ENCODE results near the gene NUDT3.

Gene NUDT3

GRCh38 chr6:34319471-34319885 is 73.0 kb downstream of the NUDT3 start:
- no peak for DNase-seq (ENCODE audit: low spot score)

- no peak for DNase-seq (ENCODE audit: low spot score)
Observed at GRCh38 chr6:34318499-34319470, 73.7 kb downstream of the NUDT3 start.

- DNase-seq (ENCODE audit: low spot score) = no peak
Observed at GRCh38 chr6:34317882-34318498, 74.5 kb downstream of the NUDT3 start.

GRCh38 chr6:34317172-34317477 is 75.3 kb downstream of the NUDT3 start:
- DNase-seq (ENCODE audit: low spot score) = no peak

GRCh38 chr6:34316431-34317171 is 75.9 kb downstream of the NUDT3 start:
- DNase-seq (ENCODE audit: low spot score) = no peak

GRCh38 chr6:34315780-34316179 is 76.7 kb downstream of the NUDT3 start:
- DNase-seq (ENCODE audit: low spot score) = no peak

- no peak for DNase-seq (ENCODE audit: low spot score)
Observed at GRCh38 chr6:34315256-34315655, 77.2 kb downstream of the NUDT3 start.

- DNase-seq (ENCODE audit: low spot score) = no peak
Observed at GRCh38 chr6:34312259-34312658, 80.2 kb downstream of the NUDT3 start.

GRCh38 chr6:34310817-34311216 is 81.7 kb downstream of the NUDT3 start:
- DNase-seq (ENCODE audit: low spot score) = no peak

GRCh38 chr6:34308483-34308882 is 84.0 kb downstream of the NUDT3 start:
- no peak for DNase-seq (ENCODE audit: low spot score)

- DNase-seq (ENCODE audit: low spot score) = no peak
Observed at GRCh38 chr6:34305982-34306708, 86.3 kb downstream of the NUDT3 start.

GRCh38 chr6:34305497-34305896 is 87.0 kb downstream of the NUDT3 start:
- DNase-seq (ENCODE audit: low spot score) = no peak

- no peak for DNase-seq (ENCODE audit: low spot score)
Observed at GRCh38 chr6:34304164-34304563, 88.3 kb downstream of the NUDT3 start.

- no peak for DNase-seq (ENCODE audit: low spot score)
Observed at GRCh38 chr6:34302929-34303328, 89.5 kb downstream of the NUDT3 start.

- DNase-seq (ENCODE audit: low spot score) = peak; percentile 37
Observed at GRCh38 chr6:34301408-34301807, 91.1 kb downstream of the NUDT3 start.

- DNase-seq (ENCODE audit: low spot score) = no peak
Observed at GRCh38 chr6:34300332-34300751, 92.1 kb downstream of the NUDT3 start.

- DNase-seq (ENCODE audit: low spot score) = no peak
Observed at GRCh38 chr6:34298941-34299340, 93.5 kb downstream of the NUDT3 start.

GRCh38 chr6:34295721-34296120 is 96.7 kb downstream of the NUDT3 start:
- DNase-seq (ENCODE audit: low spot score) = peak; percentile 19

- DNase-seq (ENCODE audit: low spot score) = no peak
Observed at GRCh38 chr6:34292954-34293353, 99.5 kb downstream of the NUDT3 start.

- DNase-seq (ENCODE audit: low spot score) = no peak
Observed at GRCh38 chr6:34289137-34289536, 103.3 kb downstream of the NUDT3 start.

- no peak for DNase-seq (ENCODE audit: low spot score)
Observed at GRCh38 chr6:34288581-34288980, 103.9 kb downstream of the NUDT3 start.
